Measurements from ENCODE around the gene C1QTNF4.
A peak's percentile ranks its signal among the peaks of the same experiment; 100 is the strongest.

Gene C1QTNF4

DNA sequence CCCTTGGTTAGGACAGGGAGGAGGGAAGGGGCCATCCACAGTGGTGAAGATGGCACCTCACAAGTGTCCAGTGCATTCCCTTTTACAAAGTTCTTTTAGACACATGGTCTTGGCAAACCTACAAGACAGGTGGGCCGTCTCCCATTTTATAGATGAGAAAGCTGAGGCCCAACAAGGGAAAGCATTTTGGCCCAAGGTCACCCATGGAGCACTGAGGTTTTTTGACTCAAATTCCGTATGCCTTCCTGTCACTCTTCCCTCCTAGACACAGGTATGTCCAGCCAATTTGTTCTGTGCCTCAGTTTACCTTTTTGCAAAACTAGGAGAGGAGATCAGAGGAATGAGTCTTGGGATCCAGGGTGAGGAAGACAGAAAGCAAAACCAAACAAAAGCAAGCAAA is 1.2 kb downstream of the C1QTNF4 start:
- no peak for DNase-seq

DNA sequence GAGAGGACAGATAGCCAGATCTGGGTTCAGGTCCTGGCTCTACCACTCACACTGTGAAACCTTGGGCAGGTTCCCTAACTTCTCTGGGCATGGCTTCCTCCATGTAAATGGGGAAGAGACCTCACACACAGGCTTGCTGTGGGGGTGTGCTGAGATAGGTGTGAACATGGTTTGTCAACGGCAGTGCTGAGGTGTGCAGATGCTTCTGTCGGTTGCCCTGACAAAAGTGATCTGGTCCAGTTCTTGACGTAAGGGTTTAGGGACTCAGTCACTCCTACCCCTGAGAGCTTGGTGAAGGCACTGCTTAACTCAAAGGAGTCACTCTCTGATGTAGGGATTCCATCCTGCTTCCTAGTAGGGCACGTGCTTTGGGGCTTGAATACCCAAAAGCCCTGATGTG is 2.0 kb downstream of the C1QTNF4 start:
- no peak for DNase-seq

DNA sequence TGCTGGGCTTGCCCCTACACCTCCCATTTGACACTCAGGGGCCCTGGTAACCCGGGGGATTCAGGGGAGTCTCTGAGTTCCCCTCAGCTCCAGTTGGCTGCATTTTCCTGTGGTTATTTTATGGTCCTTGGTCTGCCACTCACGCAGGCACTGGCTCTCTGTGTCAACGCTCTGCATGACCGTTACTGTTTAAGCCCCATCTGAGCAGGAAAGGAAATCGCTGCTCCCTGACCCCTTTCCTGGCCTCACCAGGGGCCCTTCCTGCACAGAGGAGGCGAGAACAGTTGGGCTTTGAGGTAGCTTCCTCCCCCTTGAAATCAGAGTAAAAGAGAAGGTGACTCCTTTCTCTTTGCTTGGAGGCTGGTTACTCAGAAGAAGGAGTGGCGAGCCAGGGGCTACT is 2.4 kb downstream of the C1QTNF4 start:
- DNase-seq, result no peak

DNA sequence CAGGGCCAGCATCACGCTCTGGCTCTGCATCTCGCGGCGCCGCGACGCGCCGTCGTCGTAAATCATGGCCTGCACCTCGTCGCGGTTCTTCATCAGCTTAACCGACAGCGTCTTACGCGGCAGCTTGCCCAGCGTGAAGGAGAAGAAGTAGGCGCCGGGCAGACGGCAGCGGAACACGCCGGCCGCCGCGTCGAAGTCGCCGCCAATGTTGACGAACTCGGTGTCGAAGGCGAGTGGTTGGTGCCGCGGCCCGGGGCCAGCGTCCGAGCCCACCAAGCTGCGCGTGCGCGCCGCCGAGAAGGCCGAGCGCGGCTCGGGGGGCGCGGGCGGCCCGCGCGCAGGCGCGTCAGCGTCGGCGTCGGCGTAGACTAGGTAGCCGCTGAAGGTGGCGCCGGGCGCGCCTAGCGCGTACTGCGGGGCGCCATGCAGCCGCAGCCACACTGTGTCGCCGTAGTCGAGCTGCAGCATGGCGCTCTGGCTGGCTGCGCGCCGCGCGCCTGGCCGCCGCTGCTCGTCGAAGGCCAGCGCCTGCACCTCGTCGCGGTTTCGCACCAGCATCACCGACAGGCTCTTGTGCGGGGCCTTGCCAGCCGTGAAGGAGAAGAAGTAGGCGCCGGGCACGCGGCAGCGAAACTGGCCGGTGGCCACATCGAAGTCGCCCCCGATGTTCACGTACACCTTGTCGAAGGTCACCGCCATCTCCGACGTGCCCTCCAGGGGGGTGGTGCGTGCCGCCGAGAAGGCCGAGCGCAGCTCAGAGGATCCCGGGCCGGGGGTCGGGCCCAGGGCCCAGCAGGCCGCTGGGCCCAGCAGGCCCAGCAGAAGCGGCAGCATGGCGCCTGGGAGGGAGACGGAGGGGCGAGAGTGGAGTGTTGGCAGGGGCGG is 4.0 kb downstream of the C1QTNF4 start:
- DNase-seq, result no peak

DNA sequence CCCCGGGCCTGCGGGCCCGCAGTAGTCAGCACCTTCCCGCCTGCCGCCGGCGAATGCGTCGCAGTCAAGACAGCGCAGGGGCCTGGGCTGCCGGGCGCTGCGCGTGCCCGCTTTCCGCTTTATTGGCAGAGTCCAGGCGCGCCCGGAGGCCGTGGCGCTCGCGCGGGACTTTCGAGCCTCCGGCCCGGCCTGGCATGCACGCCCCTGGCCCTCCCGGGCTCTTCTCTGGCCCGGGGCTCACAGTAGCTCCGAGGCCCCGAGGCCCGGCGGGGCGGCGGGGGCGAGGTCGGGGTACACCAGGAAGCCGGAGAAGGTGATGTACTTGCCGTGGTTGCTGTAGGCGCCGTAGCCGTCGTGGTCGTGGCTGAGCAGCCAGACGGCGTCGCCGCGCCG is 4.6 kb downstream of the C1QTNF4 start:
- DNase-seq, result no peak

DNA sequence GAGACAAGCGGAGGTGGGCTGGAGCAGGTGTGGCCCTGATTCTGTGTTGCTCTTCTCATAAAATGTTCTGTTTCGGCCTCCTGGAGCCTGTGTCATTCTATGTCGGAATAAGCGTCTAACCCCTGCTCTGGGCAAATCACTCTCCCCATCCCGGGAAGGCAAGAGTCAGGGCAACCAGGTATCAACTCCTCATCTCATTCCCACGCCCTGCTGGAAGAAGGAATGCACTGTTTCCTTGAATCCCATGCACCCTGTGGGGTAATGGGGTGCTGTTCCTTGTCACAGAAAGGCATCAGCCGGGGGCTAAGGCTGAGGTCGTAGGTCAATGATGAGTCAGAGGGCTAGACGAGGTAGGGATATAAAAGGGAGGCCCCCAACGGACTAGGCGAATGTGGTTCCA is 5.1 kb downstream of the C1QTNF4 start:
- no peak for DNase-seq

DNA sequence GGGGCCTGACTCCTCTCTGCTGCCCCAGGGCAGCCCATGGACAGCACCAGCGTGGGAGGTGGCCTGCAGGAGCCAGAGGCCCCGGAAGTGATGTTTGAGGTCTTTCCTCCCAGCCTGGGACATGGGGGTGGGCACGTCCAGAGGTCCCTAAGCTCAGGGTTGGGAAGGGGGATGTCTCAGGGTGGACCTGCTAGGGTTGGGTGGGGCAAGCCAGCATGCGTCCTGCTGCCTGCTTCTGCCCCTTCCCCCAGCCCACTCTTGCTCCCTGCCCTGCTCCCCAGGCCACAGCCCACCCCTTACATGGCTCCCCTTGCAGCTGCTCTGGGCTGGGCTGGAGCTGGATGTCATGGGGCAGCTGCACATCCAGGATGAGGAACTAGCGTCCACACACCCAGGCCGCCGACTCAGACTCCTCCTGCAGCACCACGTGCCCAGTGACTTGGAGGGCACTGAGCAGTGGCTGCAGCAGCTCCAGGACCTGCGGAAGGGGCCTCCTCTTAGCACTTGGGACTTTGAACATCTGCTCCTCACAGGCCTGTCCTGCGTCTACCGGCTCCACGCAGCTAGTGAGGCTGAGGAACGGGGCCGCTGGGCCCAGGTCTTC is 6.4 kb downstream of the C1QTNF4 start:
- no peak for DNase-seq

DNA sequence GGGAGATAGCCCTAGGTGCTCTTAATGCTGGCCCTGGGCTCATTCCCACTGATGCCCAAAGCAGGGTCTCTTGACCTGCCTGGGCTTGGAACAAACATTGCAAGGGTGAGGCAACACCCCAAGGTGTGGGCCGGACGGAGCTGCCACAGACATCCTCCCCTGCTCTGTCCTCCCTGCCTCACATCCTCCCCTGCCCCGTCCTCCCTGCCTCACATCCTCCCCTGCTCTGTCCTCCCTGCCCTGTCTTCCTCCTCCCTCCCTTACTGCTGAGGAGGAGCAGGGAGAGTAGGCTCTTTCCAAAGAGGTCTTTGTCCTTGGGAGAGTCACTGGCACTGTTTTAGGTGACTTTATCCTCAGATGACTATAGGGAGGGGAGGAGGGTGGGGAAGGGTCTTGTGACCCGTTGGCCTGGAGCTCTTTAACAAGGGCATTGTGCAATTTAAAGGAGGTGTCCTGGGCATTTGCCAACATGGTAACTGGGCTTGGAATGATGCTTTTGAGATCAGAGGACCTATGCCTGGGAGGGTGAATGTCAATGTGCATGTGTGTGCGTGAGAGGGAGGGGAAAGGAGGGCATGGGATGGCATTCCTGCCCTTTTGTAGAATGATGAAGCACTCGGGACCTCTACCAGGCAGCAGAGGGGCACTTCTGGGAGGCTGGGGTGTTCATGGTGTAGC is 7.0 kb downstream of the C1QTNF4 start:
- no peak for DNase-seq

DNA sequence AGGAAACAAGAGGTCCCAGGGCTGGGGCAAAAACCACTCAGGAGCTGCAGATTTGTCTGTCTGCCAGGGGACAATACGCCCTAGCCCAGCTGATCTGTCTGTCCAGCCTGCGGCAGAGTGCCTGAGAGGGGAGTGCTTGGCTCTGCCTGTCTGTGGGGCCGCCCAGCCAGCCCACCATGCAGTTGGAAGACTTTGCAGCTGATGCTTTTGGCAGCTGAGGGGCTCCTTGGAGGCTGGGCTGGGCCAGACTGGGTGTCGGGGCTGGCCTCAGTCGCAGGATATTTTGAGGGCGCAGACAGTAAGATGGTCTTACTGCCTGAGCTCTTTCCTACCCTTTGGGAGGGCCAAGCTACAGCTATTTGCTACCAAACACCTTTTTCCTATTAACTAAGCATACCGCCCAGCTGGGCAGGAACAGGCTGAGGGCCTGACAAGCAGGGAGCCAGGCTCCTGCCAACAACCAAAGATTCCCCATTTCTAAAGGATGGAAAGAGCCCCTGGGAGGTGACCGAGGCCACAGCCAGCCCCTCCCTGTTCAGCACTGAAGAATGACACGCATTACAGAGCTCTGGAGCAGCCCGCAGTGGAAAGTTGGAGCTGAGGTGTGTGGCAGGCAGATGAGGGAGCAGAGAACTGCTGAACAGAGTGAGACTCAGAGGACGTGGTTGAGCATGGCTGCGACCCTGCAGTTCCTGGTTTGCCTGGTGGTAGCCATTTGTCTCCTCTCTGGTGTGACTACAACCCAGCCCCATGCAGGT is 7.9 kb downstream of the C1QTNF4 start, which contains the start of gene FAM180B:
Gene FAM180B (plus strand): TSS at position 581 of the 758 bp plus-strand sequence. CDS start 91 bp downstream, at position 672.
- DNase-seq, result no peak

DNA sequence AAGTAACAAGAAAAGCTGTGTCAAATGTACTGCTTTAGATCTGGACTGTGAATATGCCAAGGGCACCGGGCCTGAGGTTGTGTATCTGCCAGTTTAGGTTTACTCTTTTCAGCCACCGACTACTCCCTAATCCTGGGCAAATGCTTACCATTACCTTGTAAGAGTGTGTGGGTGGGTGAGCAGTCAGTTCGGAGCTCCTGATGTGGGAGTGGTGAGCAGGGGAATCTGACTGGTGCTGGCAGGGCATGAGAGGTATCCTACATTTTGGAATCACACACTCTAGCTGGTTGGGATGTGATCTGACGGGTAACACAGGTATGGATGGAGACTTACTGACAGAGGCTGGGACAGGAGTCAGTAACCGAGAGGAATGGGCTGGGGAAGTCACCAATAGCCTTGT is 10.4 kb downstream of the C1QTNF4 start:
- DNase-seq, result no peak

DNA sequence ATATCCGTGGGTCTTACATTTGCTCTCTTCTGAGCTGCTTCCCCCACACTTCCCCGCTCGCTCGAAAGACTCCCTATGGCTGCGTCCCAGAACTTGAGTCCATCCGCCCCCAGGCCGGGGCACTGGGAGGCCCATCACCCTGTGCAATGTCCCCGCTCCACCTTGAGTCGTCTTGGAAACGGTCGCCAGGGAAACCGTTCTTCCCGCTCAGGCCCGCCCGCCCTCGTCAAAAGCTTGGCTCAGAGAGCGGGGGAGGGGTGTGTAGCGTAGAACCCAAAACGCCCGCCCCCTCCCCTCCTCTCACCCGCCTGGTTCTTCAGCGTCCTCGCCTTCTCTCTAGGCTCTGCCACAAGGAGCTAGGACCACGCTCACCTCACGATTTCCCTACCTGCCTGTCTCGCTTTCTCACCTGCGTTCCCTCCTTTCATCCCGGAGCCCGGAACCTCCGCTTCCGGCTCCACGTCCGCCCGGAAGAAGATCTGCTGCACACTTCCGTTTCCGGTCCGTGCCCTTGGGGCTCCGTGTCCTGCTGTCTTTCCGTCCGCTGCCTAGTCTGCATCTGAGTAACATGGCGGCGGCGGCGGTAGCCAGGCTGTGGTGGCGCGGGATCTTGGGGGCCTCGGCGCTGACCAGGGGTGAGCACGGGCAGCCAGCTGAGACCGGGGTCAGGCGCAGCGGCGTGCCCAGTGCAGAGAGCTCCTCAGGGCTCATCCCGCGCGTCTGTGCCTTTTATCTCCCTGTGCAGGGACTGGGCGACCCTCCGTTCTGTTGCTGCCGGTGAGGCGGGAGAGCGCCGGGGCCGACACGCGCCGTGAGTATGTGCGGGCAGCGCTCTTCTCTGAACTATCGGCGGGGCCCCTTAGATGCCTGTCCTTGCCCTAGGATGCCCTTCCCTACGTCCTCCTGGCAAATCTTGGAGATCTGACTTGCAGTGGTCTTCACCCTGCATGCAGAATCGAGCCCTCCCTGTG is 15.4 kb downstream of the C1QTNF4 start, which contains the start of the genes KBTBD4 and NDUFS3:
Gene KBTBD4 (minus strand): TSS at position 447 of the 971 bp plus-strand sequence. CDS start 19 bp downstream, at position 428.
Gene NDUFS3 (plus strand): TSS at position 551 of the 971 bp plus-strand sequence. CDS start 18 bp downstream, at position 569.
- DNase-seq, result peak; percentile 89 to 94

DNA sequence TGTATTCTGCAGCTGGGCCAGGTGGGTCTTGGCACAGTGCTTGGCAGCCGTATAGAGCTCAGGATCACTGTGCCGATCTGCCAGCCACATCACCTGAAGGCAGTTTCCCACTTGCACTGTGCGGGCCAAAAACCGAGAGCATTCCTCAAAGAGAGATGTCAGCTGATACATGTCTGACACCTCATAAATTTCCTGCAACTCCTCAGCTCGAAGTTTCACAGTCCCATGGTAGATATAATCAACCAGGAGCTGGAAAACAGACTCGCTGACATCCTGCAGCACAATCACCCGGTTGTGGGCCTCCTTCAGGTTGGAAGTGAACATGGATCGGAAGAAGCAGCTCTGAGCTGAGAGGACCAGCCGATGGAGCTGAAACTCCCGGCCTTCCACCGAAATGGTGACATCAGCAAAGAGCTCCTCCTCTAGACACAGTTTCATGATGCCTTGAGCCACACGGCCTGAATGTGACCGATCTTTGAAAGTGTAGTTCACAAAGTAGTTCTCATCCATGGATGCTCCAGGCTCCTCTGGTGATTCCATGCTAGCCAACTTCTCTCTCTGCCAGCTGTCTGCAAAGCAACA is 16.7 kb downstream of the C1QTNF4 start:
- no peak for DNase-seq

DNA sequence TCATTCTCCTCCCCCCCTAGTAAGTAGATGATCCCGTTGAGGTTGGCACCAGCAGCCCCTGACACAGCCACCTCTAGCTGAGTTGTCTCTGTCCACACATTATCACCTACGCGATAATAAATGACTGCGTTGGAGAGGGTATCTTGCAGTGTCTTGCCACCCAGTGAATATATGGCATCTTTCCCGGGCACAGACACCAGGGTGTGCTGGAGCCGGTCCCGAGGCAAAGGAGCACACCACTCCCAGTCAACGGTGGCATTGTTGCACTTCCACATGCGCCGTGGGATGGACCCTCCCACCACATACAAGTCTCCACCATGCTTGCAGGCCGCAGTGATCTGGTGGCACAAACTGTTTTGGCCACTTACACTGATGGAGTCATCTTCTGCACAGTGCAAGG is 20.9 kb downstream of the C1QTNF4 start:
- no peak for DNase-seq

DNA sequence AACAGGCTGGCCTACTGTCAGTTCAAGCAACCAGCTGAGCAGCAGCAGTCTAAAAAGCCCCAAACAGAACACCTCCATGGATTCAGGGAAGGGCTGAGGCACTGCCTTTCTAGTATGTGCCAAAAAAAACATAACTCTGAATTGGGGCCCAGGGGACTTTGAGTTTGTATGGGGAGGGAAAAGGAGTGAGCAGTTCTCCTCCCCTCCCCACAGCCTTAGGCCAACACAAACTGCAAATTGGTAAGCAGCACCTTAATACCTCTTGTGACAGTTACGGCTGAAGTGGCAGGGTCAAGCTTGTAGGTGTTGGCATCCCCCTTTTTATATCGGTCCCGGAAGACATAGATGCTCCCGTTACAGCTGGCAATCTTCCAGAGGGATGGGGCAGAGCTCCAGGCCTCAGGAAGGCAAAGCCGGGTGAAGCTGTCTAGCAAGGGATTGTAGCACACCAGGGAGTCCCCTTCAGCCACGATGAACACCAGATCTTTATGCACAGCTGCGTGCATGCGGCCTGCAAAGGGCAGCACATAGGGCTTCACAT is 21.4 kb downstream of the C1QTNF4 start:
- no peak for DNase-seq

DNA sequence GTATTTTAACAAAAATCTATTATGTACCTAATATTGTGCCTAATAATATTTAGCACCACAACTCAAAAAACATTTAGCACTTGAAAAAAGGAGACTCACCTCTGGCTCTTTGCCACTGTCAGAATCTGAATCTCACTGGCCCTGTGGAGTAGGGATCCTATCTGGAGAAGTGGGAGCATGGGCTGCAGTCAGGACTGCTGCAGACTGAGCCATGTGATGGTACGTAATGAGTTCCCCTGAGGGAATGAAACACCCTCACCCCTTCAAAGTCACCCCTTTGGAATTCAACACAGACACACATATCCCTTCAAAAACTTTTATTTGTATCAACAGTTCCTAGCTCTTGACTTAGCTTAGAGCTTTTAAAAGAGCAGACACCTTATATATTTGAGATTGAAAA is 22.3 kb downstream of the C1QTNF4 start:
- DNase-seq, result no peak

DNA sequence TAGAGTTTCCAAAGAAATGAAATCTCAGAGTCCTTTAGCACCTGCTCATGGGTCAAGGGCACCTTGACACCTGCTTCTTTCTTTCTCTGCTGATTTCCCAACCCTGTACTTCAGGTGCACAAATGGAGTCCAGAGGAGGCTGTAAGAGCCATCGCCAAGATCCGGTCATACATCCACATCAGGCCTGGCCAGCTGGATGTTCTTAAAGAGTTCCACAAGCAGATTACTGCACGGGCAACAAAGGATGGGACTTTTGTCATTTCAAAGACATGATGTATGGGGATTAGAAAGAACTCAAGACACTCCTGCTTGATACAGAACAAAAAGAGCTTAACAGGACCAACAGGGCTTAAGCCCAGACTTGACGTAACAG is 22.9 kb downstream of the C1QTNF4 start:
- no peak for DNase-seq

DNA sequence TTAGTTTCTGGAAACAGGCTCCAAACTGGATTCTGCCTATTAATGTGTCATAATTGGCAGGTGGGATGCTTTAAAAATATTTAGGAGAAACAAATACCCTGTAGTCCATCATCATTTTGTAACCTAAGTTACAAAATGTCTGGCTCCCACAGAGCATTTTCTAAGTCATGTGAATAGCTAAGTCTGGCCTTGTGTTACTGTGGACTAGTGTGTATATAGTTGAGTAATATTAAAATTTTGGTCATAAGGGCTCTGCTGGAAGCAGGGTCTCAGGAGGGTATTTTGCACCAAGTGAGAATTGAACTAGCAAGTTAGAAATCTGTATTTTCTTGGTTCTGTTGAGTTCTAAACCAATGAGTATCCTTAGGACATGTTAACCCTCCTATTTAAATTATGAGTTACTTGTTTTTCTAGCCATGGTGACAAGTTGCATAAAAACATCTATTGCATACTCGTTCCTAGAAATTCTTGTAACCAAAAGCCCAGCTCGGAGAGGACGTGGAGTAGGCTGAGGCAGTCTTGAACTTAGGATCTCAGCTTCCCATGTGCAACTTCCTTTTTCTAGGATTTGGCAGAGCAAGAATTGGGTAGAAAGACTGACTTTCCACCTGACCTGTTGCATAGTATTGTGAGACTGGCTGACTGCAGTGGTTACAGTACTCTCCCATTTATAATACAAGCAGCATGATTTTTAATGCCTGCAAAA is 23.4 kb downstream of the C1QTNF4 start:
- no peak for DNase-seq

DNA sequence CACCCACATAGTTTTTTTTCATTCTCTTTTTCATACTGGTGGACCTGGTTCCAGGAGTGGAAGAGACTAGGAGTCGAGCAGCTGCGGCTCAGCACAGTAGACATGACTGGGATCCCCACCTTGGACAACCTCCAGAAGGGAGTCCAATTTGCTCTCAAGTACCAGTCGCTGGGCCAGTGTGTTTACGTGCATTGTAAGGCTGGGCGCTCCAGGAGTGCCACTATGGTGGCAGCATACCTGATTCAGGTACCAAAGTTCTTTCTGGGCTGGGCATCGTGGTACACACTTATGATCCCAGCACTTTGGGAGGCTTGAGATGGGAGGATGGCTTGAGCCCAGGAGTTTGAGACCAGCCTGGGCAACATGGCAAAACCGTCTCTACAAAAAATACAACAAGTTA is 24.6 kb downstream of the C1QTNF4 start:
- DNase-seq, result no peak

DNA sequence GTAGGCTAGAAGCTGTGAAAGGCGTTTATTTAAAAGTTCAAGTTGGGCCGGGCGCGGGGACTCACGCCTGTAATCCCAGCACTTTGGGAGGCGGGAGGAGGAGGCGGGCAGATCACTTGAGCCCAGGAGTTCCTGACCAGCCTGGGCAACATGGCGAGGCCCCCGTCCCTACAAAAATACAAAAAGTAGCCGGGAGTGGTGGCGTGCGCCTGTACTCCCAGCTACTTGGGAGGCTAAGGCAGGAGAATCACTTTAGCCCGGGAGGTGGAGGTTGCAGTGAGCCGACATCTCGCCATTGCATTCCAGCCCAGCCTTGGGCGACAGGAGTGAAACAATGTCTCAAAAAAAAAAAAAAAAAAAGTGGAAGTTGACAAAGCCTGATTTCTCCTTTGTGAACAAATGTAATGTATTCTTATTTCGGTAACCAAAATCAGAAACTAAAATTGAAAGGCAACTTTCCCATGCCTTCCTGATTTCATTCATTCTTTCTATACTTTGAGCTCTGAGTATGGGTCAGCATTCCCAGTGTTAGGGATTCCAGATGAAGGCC is 28.0 kb downstream of the C1QTNF4 start:
- no peak for DNase-seq

Measured in NCI-H2081 (cell line).